Panc1 (cell line): ENCODE results near the gene SMTNL2.

Experiments
- POLR2AphosphoS5 ChIP-seq: IDR thresholded peaks from 2 replicates; pipeline ENCODE4 v1.6.1; 2012; ENCODE audit warnings: mild to moderate bottlenecking, low read depth, low read length, moderate library complexity
- SIN3A ChIP-seq: IDR thresholded peaks from 2 replicates; pipeline ENCODE4 v1.6.1; 2012; ENCODE audit warnings: low read depth, mild to moderate bottlenecking, low read length, moderate library complexity, borderline replicate concordance; ENCODE audit not compliant: insufficient read depth
- TF ChIP-seq, protein P1 (sequence below): fragments of 450-650 bp; IDR thresholded peaks from 2 replicates; pipeline ENCODE4 v1.5.1; 2017; ENCODE audit warnings: mild to moderate bottlenecking
- TF ChIP-seq, protein P2 (sequence below), 2 experiments: IDR thresholded peaks; 2 replicates each; pipeline ENCODE4 v1.6.1; 2011 to 2012; ENCODE audit warnings: low read depth in 2 of 2, control low read depth in 1 of 2, low read length in 1 of 2, mild to moderate bottlenecking in 1 of 2, moderate library complexity in 1 of 2; ENCODE audit not compliant: insufficient read depth in 1 of 2

DNA sequence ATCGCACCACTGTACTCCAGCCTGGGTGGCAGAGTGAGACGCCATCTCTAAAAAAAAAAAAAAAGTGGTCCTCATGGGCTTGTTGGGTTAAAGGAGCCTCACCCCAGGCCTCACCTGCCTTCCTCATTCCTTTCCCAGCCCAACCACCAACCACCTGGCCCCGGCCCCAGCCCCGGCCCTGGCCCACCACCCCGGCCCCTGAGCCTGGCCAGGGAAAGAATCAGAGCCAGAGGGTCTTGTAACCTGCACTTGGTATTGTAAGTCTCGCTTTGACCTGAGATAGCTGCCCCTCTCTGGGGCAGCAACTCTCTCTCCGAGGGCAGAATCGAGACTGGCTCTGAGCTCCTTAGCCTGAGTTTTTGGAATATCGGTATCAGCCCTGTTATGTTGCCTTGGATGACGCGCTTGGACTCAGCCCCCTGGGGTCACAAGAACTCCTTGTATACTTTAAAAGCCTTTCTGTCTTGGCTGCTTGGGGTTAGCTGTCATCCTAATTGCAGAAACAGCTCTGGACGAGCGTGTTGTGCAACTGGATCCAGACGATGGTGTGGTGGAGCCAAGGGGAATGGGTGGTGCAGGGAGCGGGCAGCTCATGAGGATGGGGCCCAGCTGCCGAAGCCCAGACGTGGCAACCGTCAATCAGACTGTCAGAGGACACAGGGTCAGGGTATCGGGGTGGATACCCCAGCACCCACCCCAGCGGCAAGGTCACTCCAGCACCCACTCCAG is 14.6 kb downstream of the SMTNL2 start:
- TF ChIP-seq POLR2AphosphoS5: no peak
- TF ChIP-seq, protein P1, sequence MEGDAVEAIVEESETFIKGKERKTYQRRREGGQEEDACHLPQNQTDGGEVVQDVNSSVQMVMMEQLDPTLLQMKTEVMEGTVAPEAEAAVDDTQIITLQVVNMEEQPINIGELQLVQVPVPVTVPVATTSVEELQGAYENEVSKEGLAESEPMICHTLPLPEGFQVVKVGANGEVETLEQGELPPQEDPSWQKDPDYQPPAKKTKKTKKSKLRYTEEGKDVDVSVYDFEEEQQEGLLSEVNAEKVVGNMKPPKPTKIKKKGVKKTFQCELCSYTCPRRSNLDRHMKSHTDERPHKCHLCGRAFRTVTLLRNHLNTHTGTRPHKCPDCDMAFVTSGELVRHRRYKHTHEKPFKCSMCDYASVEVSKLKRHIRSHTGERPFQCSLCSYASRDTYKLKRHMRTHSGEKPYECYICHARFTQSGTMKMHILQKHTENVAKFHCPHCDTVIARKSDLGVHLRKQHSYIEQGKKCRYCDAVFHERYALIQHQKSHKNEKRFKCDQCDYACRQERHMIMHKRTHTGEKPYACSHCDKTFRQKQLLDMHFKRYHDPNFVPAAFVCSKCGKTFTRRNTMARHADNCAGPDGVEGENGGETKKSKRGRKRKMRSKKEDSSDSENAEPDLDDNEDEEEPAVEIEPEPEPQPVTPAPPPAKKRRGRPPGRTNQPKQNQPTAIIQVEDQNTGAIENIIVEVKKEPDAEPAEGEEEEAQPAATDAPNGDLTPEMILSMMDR: no peak
- no peak for TF ChIP-seq SIN3A
- TF ChIP-seq, protein P2, sequence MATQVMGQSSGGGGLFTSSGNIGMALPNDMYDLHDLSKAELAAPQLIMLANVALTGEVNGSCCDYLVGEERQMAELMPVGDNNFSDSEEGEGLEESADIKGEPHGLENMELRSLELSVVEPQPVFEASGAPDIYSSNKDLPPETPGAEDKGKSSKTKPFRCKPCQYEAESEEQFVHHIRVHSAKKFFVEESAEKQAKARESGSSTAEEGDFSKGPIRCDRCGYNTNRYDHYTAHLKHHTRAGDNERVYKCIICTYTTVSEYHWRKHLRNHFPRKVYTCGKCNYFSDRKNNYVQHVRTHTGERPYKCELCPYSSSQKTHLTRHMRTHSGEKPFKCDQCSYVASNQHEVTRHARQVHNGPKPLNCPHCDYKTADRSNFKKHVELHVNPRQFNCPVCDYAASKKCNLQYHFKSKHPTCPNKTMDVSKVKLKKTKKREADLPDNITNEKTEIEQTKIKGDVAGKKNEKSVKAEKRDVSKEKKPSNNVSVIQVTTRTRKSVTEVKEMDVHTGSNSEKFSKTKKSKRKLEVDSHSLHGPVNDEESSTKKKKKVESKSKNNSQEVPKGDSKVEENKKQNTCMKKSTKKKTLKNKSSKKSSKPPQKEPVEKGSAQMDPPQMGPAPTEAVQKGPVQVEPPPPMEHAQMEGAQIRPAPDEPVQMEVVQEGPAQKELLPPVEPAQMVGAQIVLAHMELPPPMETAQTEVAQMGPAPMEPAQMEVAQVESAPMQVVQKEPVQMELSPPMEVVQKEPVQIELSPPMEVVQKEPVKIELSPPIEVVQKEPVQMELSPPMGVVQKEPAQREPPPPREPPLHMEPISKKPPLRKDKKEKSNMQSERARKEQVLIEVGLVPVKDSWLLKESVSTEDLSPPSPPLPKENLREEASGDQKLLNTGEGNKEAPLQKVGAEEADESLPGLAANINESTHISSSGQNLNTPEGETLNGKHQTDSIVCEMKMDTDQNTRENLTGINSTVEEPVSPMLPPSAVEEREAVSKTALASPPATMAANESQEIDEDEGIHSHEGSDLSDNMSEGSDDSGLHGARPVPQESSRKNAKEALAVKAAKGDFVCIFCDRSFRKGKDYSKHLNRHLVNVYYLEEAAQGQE (IDR thresholded peaks at IDR 0.05; ENCODE audit: insufficient read depth in 1 of 2, low read depth in 2 of 2, low read length in 1 of 2): no peak
